Measurements from ENCODE around the gene PIM3.

GRCh38 chr22:49926916-49927315, 33.7 kb upstream of the PIM3 start:
- TF ChIP-seq RAD21 (IDR thresholded peaks at IDR 0.05; ENCODE audit: low read length) (no peak), EP300 (IDR thresholded peaks at IDR 0.05; ENCODE audit: borderline replicate concordance in 1 of 2, low read depth in 1 of 2, low read length in 1 of 2) (no peak), MAX (IDR thresholded peaks at IDR 0.05; ENCODE audit: low read depth) (no peak), CTCF (IDR thresholded peaks at IDR 0.05) (no peak), IRF3 (IDR thresholded peaks at IDR 0.05; ENCODE audit: low read depth, low read length) (no peak)
